Stomach (tissue), 9 donors: ENCODE data around the gene PCNT. TPM values are rescaled to one million over a fixed set of nuclear protein-coding genes. Genes with fewer than 3 reads are reported as not detected.

Source experiments
- DNase-seq, 2 donors: peaks; one replicate each; pipeline versions ENCODE4 v3.0.0 to v3.0.0-alpha.2; 2013 to 2019
- H3K27ac ChIP-seq, 5 donors: fragments of 200-600 bp in 4 of 5; sonication (generic) in 4 of 5; one replicate each; pipeline ENCODE4 v1.5.1; 2013 to 2019; ENCODE audit warnings: mild to moderate bottlenecking in 1 of 5, moderate library complexity in 1 of 5
- H3K27me3 ChIP-seq, 3 donors: fragments of 200-600 bp; sonication (generic); one replicate each; pipeline ENCODE4 v1.5.1; 2017 to 2019; ENCODE audit warnings: mixed run types in 1 of 3
- H3K36me3 ChIP-seq, 4 donors: fragments of 200-600 bp; sonication (generic); 1 replicate in 3 of 4; 2 replicates in 1 of 4; pipeline ENCODE4 v1.5.1; 2016 to 2019
- H3K4me1 ChIP-seq, 4 donors: fragments of 200-600 bp; sonication (generic); one replicate each; pipeline ENCODE4 v1.5.1; 2016 to 2019
- H3K4me3 ChIP-seq, 4 donors: fragments of 200-600 bp; sonication (generic) in 3 of 4; one replicate each; pipeline ENCODE4 v1.5.1; 2016 to 2019; ENCODE audit warnings: mild to moderate bottlenecking in 1 of 4
- H3K9me3 ChIP-seq, 4 donors: fragments of 200-600 bp; sonication (generic); one replicate each; pipeline ENCODE4 v1.5.1; 2016 to 2019
- CTCF ChIP-seq, 7 experiments: fragments of 450-650 bp in 4 of 7; fragments of 200-600 bp in 3 of 7; sonication (generic) in 3 of 7; IDR thresholded peaks; one replicate each; pipeline ENCODE4 v1.5.1; 2016 to 2019; ENCODE audit warnings: antibody characterized with exemption in 7 of 7, control low read depth in 2 of 7, mild to moderate bottlenecking in 1 of 7
- EP300 ChIP-seq: sonication (generic); formaldehyde crosslinking; IDR thresholded peaks from one replicate; pipeline ENCODE4 v1.6.1; 2017; ENCODE audit warnings: antibody characterized with exemption
- POLR2A ChIP-seq, 4 donors: fragments of 450-650 bp; IDR thresholded peaks; one replicate each; pipeline ENCODE4 v1.6.1; 2016; ENCODE audit warnings: antibody characterized with exemption in 4 of 4, control low read depth in 2 of 4, mild to moderate bottlenecking in 1 of 4, moderate library complexity in 1 of 4
- POLR2AphosphoS5 ChIP-seq, 3 donors: sonication (generic); formaldehyde crosslinking; IDR thresholded peaks; one replicate each; pipeline ENCODE4 v1.6.1; 2016; ENCODE audit warnings: antibody characterized with exemption in 3 of 3
- WGBS, 5 donors: extraction: QIAGEN DNeasy Blood & Tissue Kit in 3 of 5; methylation state at CpG; one replicate each; pipeline versions ENCODE4 v1.1.5 to v1.1.7; 2013 to 2018; 5-methylcytosine and 5-hydroxymethylcytosine counted together
- intact Hi-C: fragments of 100-400 bp; cut with DNase I; formaldehyde crosslinking; loops from one replicate; pipeline ENCODE4 v1.15.1; 2023; ENCODE audit warnings: low total_unique reads
- polyA plus RNA-seq, 3 donors: library from polyadenylated mRNA; stranded (reverse); fragments of 200-250 nt; gene quantifications; one replicate each; pipeline ENCODE4 v1.2.3, GENCODE V29; 2013
- total RNA-seq, 5 donors: library from RNA; depleted of rRNA; stranded (reverse); fragments of >200 nt; gene quantifications; one replicate each; pipeline versions ENCODE4 v1.1.0 to v1.2.3, GENCODE V29; 2014 to 2016
- donor health status: healthy with polysubstance abuse.
- donor health status: Bipolar disorder and iron deficiency.
- donor health status: healthy.

The PCNT gene
- total and polyA plus RNA-seq, 8 donors: 4.7 to 133 (median 38.4) TPM

DNA sequence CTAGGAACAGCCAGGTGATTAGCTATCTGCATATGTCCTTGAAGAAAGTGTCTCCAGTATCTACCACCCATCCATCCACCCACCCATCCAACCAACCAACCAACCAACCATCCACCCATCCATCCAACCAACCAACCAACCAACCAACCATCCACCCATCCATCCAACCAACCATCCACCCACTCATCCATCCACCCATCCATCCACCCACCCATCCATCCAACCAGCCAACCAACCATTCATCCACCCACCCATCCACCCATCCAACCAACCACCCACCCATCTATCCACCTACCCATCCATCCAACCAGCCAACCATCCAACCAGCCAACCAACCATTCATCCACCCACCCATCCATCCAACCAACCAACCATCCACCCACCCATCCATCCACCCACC lies 12.4 kb upstream of the PCNT start:
- intact Hi-C loops: no loop called here

DNA sequence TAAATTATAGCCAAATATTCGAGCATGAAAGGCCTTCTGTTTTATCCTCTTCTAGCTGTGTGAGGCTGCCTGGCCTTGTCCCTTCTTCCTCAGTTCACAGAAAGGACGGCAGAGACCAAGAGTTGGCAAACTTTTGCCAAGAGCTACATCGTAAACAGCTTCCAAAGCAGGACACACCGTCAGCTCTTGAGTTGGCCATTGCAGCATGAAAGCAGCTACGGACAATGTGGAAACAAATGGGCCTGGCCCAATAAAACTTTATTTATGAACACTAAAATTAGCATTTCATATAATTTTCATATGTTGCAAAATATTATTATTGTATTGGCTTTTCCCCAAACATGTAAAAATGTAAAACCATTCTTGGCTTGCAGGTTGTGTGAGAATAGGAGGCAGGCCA lies 11.0 kb upstream of the PCNT start:
- no peak overlapping the region for H3K27ac ChIP-seq
- no peak for DNase-seq
- H3K4me3 ChIP-seq: no peak overlapping the region
- no peaks in the 10 kb centered on the region for H3K27me3 ChIP-seq
- H3K4me1 ChIP-seq: peaks cover 0 to 2% (median 0%) of the 10 kb centered on the region in 4 donors
- H3K9me3 ChIP-seq: no peaks in the 10 kb centered on the region
- intact Hi-C loops: no loop called here
- peaks cover 0 to 31% (median 9%) of the 10 kb centered on the region in 4 donors for H3K36me3 ChIP-seq
- WGBS, 5 donors: 94 to 97% (median 96%) methylated on average over 5 of the region's 5 CpGs
- TF ChIP-seq POLR2A (IDR thresholded peaks at IDR 0.05): no peak
- TF ChIP-seq EP300: no peak
- no peak for TF ChIP-seq CTCF (IDR thresholded peaks at IDR 0.05)
- TF ChIP-seq POLR2AphosphoS5 (IDR thresholded peaks at IDR 0.05): no peak

More for the DNA sequence above, 12.4 kb upstream of the PCNT start:
- Histone ChIP-seq H3K4me3 (no peak overlapping the region), H3K27me3 (no peaks in the 10 kb centered on the region), H3K27ac (no peak overlapping the region), H3K36me3 (peaks cover 0 to 42% (median 13%) of the 10 kb centered on the region in 4 donors), H3K4me1 (no peaks in the 10 kb centered on the region), H3K9me3 (no peaks in the 10 kb centered on the region)
- DNase-seq: no peak
- TF ChIP-seq POLR2AphosphoS5 (IDR thresholded peaks at IDR 0.05) (no peak), CTCF (IDR thresholded peaks at IDR 0.05) (no peak)

- H3K9me3 ChIP-seq: no peaks in the 10 kb centered on the region
- no peak overlapping the region for H3K4me3 ChIP-seq
- peaks cover 0 to 18% (median 5%) of the 10 kb centered on the region in 4 donors for H3K36me3 ChIP-seq
- intact Hi-C loops: no loop called here
- no peaks in the 10 kb centered on the region for H3K27me3 ChIP-seq
- WGBS, 5 donors: 95 to 97% (median 96%) methylated on average over 12 to 22 of the region's 22 CpGs
- TF ChIP-seq POLR2A (IDR thresholded peaks at IDR 0.05) (no peak), EP300 (no peak), POLR2AphosphoS5 (IDR thresholded peaks at IDR 0.05) (no peak), CTCF (IDR thresholded peaks at IDR 0.05) (no peak)
- H3K4me1 ChIP-seq: peaks cover 0 to 9% (median 0%) of the 10 kb centered on the region in 4 donors
- no peak overlapping the region for H3K27ac ChIP-seq
- no peak for DNase-seq
Observed at GRCh38 chr21:46314441-46315020, 9.4 kb upstream of the PCNT start.

DNA sequence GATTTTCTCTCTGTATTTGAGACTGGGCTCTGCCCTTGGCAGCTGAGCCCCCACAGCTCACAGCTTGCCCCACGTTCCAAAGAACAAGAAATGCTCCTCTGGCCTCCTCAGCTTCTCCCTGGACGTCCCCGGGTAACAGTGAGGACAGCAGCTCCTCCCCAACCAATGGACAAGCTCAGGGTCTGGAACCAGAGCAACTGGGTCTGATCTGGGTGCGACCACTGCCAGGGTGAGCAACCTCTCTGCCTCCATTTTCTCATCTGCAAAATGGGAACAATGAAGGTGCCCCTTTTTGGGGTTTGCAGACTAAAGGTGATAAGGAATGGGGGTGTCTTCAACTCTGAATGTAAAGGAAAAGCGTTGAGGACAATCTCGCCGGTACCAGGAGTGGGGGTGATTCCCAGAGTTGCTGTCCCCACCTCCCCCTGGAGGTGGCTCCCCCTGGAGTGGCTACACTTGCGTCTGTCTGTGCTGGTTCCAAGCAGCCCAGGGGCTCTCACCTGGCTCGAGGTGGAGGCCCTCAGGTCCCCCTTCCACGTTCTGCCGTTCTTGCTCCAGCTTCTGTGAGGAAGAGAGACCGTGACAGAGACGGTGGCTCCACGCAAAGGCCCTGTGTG lies 7.1 kb upstream of the PCNT start:
- H3K4me3 ChIP-seq: no peak overlapping the region
- H3K27me3 ChIP-seq: no peaks in the 10 kb centered on the region
- DNase-seq: no peak
- peaks cover under 1 to 32% (median 5%) of the 10 kb centered on the region in 4 donors for H3K4me1 ChIP-seq
- TF ChIP-seq POLR2AphosphoS5 (IDR thresholded peaks at IDR 0.05) (no peak), POLR2A (IDR thresholded peaks at IDR 0.05) (no peak), EP300 (no peak), CTCF (IDR thresholded peaks at IDR 0.05) (no peak)
- WGBS, 5 donors: 92 to 96% (median 96%) methylated on average over 14 of the region's 14 CpGs
- no peaks in the 10 kb centered on the region for H3K9me3 ChIP-seq
- H3K27ac ChIP-seq: no peak overlapping the region
- H3K36me3 ChIP-seq: peaks cover 0 to 7% (median 1%) of the 10 kb centered on the region in 4 donors
- intact Hi-C loops: no loop called here
